ENCODE measurements around the gene NKAIN4.

NKAIN4 gene

GRCh38 chr20:63254232-63254605 lies at the start of gene NKAIN4:
TSS of gene NKAIN4 (minus strand) at chr20:63254463. CDS start at chr20:63254450, 13 bp downstream.
- DNase-seq, result no peak

DNA sequence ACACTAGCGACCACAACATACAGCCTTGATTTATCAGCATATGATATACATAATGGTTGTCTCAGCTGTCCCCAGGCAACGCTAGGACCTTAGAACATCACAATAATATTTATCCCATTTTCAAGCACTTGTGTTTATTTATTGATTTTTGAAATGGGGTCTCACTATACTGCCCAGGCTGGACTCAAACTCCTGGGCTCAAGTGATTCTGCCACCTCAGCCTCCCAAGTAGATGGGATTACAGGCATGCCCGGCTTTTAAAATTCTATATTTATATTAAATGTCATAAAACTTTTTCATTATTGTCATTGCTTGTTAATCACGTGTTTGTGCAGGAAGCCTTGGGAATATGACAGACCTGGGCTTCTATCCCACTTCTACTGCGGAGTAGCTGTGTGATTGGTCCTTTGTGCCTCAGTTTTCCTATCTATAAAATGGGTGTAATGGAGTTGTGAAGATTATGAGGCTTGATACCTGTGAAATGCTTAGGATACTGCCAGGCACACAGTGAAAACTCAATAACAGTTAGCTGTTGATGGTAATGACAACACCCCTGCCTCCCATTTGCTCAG lies 48.9 kb upstream of the NKAIN4 start:
- no peak for DNase-seq

GRCh38 chr20:63301671-63302070 lies 47.4 kb upstream of the NKAIN4 start:
- no peak for DNase-seq

DNA sequence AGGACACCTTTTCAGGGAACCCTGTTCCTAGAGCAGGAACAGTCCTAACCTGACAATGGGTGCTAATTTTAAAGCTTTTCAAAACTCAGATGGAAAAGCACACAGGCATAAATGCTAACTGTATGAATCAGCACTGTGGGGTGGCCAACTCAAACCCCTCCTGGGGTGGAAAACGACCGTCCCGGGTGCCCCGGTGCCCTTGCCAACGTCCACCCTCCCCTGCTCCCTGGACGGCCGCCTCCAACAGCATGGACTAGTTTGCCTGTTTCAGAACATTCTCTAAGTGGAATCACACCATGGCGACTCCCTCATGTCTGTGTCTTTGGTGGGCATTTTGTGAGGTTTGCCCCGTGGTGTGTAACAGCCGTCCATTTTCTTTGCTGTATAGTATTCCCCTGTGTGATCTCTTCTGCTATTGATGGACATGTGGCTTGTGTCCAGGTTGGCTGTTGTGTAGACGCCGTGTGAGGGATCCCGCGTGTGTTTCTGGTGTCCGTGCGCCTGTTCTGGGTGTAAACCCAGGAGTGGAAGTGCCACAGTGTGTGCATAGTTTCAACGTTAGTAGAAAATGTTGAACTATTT lies 44.6 kb upstream of the NKAIN4 start:
- no peak for DNase-seq

- DNase-seq, result no peak
Measured at GRCh38 chr20:63297796-63298572, 43.7 kb upstream of the NKAIN4 start.

DNA sequence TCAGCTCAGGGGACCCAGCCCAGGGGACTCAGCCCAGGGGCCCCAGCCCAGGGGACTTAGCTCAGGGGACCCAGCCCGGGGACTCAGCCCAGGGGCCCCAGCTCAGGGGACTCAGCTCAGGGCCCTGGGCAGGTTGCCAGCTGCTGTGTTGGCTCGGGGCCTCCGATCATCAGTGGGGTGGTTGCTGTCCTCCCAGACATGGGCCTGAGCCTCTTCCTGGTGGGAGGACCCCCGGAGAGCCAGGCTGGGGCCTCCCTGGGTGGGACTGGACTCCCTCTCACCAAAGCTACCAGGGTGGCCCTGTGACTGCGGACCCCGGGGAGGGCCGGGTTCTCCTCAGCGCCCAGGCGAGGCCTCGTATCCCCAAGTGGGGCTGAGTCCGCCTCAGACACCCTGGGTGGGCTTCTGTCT lies 43.1 kb upstream of the NKAIN4 start:
- no peak for DNase-seq

DNA sequence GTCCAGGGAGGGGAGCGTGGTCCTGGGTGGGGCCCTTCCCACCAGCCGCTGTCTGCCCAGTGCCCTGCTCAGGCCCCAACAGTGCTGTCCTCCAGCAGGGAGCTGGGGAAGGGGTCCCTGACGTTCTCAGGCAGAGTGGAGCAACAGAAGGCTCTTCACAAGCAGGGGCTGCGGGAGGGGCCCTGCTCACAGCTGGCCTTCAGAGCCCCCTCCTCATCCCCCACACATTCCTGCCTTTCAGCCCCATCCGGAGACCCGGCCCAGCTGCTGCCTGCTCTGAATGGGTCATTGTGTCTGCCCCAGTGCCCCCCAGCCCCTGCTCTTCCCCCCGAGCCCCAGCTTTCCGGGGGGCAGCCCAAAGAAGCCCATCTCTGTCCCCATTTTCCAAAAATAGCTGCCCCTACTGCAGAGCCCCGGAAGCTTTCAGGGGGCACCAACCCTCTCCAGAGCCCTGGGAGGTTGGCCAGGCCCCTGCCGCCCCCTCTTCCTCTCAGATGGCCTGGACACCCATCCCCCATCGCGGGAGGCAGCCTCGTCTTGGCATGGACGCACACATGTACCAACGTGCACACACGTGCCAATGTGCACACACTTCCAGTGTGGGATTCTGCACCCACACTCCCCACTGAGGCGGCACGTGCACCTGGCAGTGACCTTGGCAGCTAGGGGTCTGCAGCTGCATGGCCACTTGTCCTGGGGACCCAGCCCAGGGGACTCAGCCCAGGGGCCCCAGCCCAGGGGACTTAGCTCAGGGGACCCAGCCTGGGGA lies 42.5 kb upstream of the NKAIN4 start:
- DNase-seq, result no peak

DNA sequence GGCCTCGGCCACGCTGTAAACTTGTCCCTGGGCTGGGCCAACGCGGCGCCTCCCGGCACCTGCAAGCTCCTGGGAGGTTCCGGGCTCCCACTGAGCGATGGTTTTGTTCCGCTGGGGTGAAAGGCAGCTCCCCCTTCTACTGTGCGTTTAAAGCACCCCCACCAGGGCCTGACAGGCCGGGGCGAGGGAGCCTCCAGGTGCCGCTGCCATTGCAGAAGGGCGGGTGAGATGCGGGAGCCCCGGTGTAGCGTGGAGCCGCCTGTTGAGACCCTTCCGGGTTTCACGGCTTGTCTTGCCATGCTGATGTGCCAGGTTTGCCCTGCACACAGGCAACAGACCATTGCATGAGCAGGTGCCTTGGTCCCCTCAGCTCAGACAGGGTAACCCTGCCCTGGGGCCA lies 41.6 kb upstream of the NKAIN4 start:
- no peak for DNase-seq

DNA sequence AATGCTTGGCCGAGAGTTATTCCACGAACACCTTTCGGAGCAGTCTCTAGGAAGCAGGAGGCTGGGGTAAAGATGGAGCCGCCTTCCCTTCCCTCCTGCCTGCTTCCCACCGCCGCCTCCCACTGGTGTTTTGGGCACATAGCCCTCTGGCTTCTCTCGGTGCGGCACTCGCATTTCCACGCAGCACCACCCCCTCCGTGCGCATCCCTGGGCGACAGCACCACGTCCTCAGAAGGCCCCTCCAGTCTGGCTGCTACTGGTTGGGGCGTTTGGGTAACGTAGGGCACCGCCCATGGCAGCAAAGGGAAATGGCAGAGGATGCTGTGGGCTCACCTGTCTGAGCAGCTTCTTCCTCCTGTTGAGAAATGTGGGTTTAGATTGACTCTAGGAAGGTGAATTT lies 41.2 kb upstream of the NKAIN4 start:
- DNase-seq, result peak; percentile 15

DNA sequence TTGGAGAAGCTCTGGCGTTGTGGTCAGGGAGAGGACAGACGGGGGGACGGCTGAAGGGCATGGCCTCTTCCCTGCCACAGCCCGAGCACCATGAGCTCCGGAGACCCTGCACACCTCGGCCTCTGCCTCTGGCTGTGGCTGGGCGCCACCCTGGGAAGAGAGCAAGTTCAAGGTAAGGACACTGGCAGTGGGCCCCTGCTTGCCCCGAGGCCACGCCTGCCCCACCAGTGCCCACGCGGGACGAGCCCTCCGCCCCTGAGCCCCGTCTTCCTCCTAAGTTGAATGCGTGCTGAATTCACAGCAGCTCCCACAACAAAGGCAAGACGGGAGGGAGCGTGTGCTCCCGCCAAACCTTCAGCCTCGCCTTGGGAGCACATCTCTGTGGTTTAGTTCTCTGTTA lies 40.8 kb upstream of the NKAIN4 start:
- DNase-seq, result no peak

DNA sequence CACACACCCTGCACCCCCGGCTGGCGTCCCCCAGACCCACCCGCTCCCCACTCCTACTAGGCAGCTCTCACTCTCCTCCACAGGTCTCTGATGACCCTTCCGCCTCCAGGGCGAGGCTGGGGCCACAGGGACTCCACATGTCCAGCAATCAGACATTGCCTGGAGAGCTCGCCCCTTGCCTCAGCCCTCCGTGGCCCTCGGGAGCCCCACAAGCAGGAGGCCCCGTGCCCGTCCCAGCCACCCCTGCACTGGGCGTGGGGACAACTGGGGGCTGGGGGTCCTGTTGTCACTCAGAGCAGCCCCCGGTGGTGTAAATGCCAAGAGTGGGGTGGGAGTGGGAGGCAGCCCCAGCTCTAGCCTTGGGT lies 40.3 kb upstream of the NKAIN4 start:
- no peak for DNase-seq

GRCh38 chr20:63293871-63294535 lies 39.7 kb upstream of the NKAIN4 start:
- DNase-seq, result no peak

GRCh38 chr20:63293456-63293855 lies 39.2 kb upstream of the NKAIN4 start:
- DNase-seq, result no peak

DNA sequence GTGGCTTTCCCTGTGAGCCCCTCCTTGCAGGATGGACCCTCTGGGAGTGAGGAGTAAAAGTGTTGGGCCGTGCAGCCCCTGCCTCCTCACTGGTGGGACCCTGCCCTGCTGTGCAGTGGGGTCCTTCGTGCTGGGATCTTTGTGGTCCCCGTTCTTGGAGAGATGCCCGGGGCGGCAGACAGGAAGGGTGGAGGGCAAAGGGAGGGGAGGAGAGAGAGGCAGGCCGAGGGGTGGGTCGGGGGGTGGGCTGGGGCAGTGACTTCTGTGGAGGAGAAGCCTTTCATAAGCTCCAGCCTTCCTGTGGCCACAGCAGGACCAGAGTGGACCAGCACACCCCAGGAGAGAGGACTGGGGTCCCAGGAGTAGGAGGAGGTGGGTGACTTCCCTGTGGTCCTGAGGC lies 38.6 kb upstream of the NKAIN4 start, which contains the start of gene COL20A1:
Gene COL20A1, plus strand, starts transcription at position 283 of the 400 bp plus-strand sequence. CDS start 1,922 bp downstream, outside the sequence.
- no peak for DNase-seq

DNA sequence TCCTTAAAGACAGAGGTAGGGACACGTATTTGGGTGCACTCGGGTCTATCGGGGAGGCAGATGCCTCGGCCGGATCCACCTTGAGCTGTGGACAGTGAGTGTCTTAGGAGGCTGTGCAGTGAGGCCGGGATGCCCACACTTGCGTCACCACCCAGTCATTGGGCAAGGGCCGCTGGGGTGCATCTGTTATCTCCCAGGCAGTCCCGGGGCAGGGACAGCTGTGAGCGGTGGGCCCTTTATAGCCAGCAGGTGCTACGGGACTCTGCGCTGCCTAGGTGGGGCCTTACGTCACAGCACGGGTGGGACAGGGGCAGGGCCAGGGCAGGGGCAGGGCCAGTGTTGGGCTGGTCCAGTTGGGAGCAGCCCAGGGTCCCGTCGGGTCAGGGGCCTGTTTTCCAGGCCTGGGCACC lies 38.0 kb upstream of the NKAIN4 start:
- no peak for DNase-seq

GRCh38 chr20:63291811-63292210 lies 37.5 kb upstream of the NKAIN4 start:
- no peak for DNase-seq

DNA sequence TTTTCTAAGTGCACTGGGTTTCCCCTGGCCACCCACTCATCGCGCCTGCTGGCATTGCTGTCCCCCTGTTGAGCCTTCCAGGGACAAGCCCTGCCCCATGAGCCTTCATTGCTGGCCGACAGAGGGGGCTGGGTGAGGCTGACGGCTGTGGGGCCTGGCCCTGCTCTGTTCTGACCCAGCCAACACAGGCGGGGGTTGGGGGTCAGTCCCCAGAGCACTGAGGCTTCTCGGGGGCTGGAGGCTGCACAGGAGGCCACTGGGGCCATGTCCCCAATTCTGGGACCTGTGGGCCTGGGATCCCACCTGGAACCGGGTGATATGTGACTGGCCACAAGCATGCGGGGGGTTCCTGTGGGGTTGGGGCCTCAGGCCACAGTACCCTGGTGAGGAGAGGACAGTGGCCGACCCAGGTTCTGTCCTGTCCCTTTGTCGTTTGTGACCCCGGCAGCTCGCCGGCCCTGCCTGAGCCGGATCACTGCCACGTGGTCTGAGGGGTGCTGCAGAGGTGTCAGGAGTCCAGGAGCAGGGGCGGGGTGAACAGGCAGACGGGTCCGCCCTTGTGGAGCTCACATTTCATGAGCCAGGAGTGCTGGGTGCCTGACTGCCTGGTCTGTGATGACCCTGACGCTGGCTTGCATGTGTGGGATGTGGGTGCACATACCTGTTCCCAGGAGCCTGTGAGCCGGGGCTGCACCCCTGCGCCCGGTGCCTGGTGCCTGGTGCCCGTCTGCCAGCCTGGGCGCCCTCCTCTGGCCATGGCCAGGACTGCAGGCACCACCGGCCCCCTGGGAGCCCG lies 36.6 kb upstream of the NKAIN4 start:
- peak; percentile 34 for DNase-seq

DNA sequence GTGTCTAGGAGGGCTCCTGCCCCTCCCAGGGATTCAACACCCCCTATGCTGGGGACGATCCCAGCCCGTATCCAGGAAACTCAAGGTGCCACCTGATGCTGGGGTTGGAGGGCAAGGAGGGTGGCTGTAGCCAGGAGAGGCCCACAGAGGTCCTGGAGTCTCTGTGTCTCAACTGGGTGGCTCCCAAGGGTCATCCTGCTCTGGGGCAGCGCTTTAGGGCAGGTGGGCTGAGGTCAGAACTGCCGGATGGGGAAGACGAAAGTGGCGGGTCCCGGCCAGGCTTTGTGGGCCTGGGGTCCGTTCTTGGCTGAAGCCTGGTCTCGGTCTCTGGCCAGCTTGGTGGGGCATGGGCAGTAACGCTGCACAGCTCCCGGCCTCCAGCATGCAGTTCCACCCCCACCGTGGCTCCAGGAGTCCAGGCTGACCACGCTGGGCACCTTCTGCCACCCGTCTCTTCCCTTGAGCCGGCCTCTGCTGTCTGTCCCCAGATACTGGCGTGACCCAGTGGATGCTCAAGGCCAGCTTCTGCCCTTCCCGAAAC lies 35.9 kb upstream of the NKAIN4 start:
- DNase-seq, result no peak

- no peak for DNase-seq
Measured at GRCh38 chr20:63289311-63290135, 35.3 kb upstream of the NKAIN4 start.

DNA sequence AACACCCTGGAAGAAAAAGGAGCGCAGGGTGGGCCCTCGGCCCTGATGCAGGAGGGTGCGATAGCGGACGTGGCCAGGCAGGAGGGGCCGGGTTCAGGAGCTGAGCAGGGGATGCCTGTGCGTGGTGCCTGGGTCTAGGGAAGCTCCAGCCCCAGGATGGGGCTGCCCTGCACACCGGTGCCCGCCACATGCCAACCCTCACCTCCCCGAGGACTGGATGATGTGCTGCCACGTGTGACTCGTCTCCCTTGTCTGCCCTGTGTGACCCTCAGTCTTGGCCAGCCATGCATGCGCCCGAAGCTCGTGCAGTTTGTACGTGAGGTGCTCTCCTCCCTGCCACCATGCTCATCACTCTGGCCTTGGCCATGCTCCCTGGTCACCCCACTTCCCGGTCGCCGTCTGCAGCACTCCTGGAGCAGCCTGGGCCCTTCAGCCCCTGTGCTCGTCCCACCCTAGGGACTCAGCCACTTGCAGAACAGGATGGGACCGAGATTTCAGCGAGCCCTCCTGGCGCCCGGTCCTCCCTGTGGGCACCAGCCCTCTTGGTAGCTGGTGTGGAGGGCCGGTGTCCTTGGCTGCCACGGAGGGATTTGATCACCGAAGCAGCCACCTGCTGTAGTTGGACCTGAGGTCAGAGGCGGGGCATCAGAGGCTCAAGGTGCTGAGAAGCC lies 34.5 kb upstream of the NKAIN4 start:
- no peak for DNase-seq
